Stimulated activated CD4-positive, alpha-beta T cell treated with anti-CD3 and anti-CD28 coated beads, Interleukin-2, amount 100 ng/mL, for 4 hours (primary cell): ENCODE data around the gene WDR83.
A peak's percentile ranks its signal among the peaks of the same experiment; 100 is the strongest.

Source experiments
- DNase-seq: peaks from one replicate; pipeline ENCODE4 v3.0.0-alpha.2; 2020; ENCODE audit warnings: low read depth

The WDR83 gene

GRCh38 chr19:12715929-12716328 lies 49.3 kb downstream of the WDR83 start:
- no peak for DNase-seq

- DNase-seq: no peak
Observed at GRCh38 chr19:12720296-12720695, 53.7 kb downstream of the WDR83 start.

- no peak for DNase-seq
Observed at GRCh38 chr19:12720851-12721655, 54.4 kb downstream of the WDR83 start.

- DNase-seq: no peak
Observed at GRCh38 chr19:12721656-12722565, 55.3 kb downstream of the WDR83 start.

GRCh38 chr19:12722566-12723380 lies 56.2 kb downstream of the WDR83 start:
- DNase-seq: peak; percentile 91

- no peak for DNase-seq
Observed at GRCh38 chr19:12723381-12723640, 56.7 kb downstream of the WDR83 start.

GRCh38 chr19:12723641-12724426 lies 57.2 kb downstream of the WDR83 start, which contains the start of gene TNPO2:
Gene TNPO2, minus strand, starts transcription at chr19:12723932. Its CDS starts 2,955 bp downstream, at chr19:12720977.
- DNase-seq: peak; percentile 64
